Hepatocyte (in vitro differentiated cells): Measurements from ENCODE around the gene PLXDC1.

Source experiments
- CTCF ChIP-seq: fragments of 200-600 bp; sonication (generic); IDR thresholded peaks from 2 replicates; pipeline ENCODE4 v1.5.1; 2016; ENCODE audit warnings: antibody characterized with exemption, mild to moderate bottlenecking; ENCODE audit not compliant: poor library complexity
- EZH2phosphoT487 ChIP-seq: fragments of 200-600 bp; sonication (generic); IDR thresholded peaks from one replicate; pipeline ENCODE4 v1.6.1; 2018; ENCODE audit warnings: antibody characterized with exemption, mild to moderate bottlenecking, low read depth, moderate library complexity; ENCODE audit not compliant: unreplicated experiment, severe bottlenecking

GRCh38 chr17:39113871-39114270, 37.6 kb downstream of the PLXDC1 start:
- TF ChIP-seq CTCF (no peak), EZH2phosphoT487 (no peak)
